OCI-LY3 (cell line): Measurements from ENCODE around the gene GPR137.

Experiments used
- H2AFZ ChIP-seq: fragments of 200-600, 300-600 bp; shearing (Covaris generic); 2 replicates; pipeline ENCODE4 v1.6.0; 2014; ENCODE audit warnings: antibody characterized with exemption, low read depth, low read length
- H3K27ac ChIP-seq: fragments of 200-600, 300-600 bp; sonication (generic); 2 replicates; pipeline ENCODE4 v1.5.1; 2014; ENCODE audit warnings: mild to moderate bottlenecking, low read length, moderate library complexity, mixed read lengths
- H3K27me3 ChIP-seq: fragments of 200-600, 300-600 bp; sonication (generic); 2 replicates; pipeline ENCODE4 v1.6.1; 2014; ENCODE audit warnings: low read depth, low read length, mixed read lengths
- H3K36me3 ChIP-seq: fragments of 200-600, 300-600 bp; sonication (generic); replicated peaks from 2 replicates; pipeline ENCODE3; 2014; ENCODE audit warnings: low read depth, low read length, mixed read lengths
- H3K4me1 ChIP-seq: fragments of 300-600, 200-600 bp; sonication (generic); 2 replicates; pipeline ENCODE4 v1.6.1; 2014; ENCODE audit warnings: low read length, mixed read lengths
- H3K4me2 ChIP-seq: fragments of 200-600, 300-600 bp; sonication (generic); 2 replicates; pipeline ENCODE4 v1.6.1; 2014; ENCODE audit warnings: low read length, mixed read lengths
- H3K4me3 ChIP-seq: fragments of 300-600, 200-600 bp; sonication (generic); 2 replicates; pipeline ENCODE4 v1.5.1; 2014; ENCODE audit warnings: antibody characterized with exemption, mild to moderate bottlenecking, low read length, moderate library complexity
- H3K79me2 ChIP-seq: fragments of 300-600, 200-600 bp; shearing (Covaris generic); 2 replicates; pipeline ENCODE4 v1.6.1; 2014; ENCODE audit warnings: mild to moderate bottlenecking, low read length, mixed read lengths
- H3K9ac ChIP-seq: fragments of 300-600, 200-600 bp; shearing (Covaris generic); 2 replicates; pipeline ENCODE4 v1.6.0; 2014; ENCODE audit warnings: mild to moderate bottlenecking, low read length, moderate library complexity
- H3K9me3 ChIP-seq: fragments of 200-600, 300-600 bp; shearing (Covaris generic); 2 replicates; pipeline ENCODE4 v1.6.1; 2014; ENCODE audit warnings: low read length, mixed read lengths; ENCODE audit not compliant: insufficient read depth
- H4K20me1 ChIP-seq: fragments of 200-600, 300-600 bp; sonication (generic); 2 replicates; pipeline ENCODE4 v1.6.1; 2016; ENCODE audit warnings: low read length, mixed read lengths; ENCODE audit not compliant: insufficient read depth
- CTCF ChIP-seq: fragments of 200-600, 300-600 bp; sonication (generic); IDR thresholded peaks from 2 replicates; pipeline ENCODE4 v1.5.1; 2014; ENCODE audit warnings: antibody characterized with exemption, low read length, low read depth
- EZH2phosphoT487 ChIP-seq: fragments of 200-600 bp; shearing (Covaris generic); IDR thresholded peaks from 2 replicates; pipeline ENCODE4 v1.6.1; 2018; ENCODE audit warnings: antibody characterized with exemption, mixed run types, low read depth

Gene GPR137

DNA sequence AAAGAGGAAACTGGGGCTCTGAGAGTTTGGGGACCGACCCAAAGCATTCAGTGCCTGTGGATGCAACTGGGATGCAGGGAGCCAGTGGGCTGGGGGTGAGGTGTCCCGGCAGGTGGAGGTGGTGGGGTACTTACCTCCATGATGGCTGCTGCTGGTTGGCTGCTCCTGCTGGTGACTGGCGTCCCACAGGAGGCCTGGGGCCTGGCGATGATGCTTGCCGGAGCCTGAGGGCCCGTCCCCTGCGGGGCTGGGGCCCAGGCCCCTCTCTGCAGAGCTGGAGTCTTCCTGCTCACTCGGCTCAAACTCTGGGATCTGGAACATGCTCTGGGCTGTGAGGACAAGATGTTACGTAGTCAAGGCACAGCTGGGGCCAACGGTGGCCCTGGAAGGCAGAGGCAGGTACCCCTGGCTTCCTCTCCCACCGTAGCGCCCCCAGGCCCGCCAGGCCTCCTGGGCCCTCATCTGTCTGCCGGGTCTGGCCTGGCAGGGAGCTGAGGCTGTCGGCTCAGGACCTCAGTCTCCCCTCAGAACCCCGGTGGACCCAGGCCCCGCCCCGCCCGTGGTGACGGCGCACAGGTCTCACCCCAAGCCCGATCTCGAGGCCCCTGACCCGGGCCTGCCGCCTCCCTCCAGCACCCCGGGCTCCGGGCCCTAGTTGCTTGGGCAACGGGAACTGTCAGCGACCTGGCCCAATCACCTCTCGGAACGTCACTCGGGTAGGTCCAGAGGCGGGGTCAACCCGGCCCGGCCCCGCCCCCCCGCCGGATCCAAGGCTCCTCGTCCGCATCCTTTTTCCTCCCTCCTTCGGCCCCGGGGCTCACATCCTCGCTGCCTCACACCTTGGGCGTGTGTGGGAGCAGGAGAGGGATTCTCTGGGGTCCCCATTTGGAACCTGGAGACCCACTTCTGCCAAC is 1.3 kb upstream of the GPR137 start, which contains the start of gene BAD:
Gene BAD (minus strand): TSS at position 618 of the 914 bp plus-strand sequence. CDS start 297 bp downstream, at position 321.
- Histone ChIP-seq H3K9ac (peak within 1 kb of the TSS; percentile 89), H3K4me3 (peak within 1 kb of the TSS; percentile 82), H3K27ac (peak within 1 kb of the TSS; percentile 81), H2AFZ (peak within 1 kb of the TSS; percentile 55; the same call in 1 of the 2 replicates), H3K9me3 (no peaks in the 10 kb centered on the region), H3K36me3 (peaks cover 9% of the 10 kb centered on the region), H3K4me1 (peaks cover 12% of the 10 kb centered on the region), H3K27me3 (no peaks in the 10 kb centered on the region), H4K20me1 (no peaks in the 10 kb centered on the region), H3K79me2 (peaks cover 10% of the 10 kb centered on the region; the same call in 1 of the 2 replicates), H3K4me2 (peak within 1 kb of the TSS; percentile 86)
- no peak for TF ChIP-seq EZH2phosphoT487
- 0 out of 2 replicates have a peak, but pooled peaks have one; percentile 4 for TF ChIP-seq CTCF

DNA sequence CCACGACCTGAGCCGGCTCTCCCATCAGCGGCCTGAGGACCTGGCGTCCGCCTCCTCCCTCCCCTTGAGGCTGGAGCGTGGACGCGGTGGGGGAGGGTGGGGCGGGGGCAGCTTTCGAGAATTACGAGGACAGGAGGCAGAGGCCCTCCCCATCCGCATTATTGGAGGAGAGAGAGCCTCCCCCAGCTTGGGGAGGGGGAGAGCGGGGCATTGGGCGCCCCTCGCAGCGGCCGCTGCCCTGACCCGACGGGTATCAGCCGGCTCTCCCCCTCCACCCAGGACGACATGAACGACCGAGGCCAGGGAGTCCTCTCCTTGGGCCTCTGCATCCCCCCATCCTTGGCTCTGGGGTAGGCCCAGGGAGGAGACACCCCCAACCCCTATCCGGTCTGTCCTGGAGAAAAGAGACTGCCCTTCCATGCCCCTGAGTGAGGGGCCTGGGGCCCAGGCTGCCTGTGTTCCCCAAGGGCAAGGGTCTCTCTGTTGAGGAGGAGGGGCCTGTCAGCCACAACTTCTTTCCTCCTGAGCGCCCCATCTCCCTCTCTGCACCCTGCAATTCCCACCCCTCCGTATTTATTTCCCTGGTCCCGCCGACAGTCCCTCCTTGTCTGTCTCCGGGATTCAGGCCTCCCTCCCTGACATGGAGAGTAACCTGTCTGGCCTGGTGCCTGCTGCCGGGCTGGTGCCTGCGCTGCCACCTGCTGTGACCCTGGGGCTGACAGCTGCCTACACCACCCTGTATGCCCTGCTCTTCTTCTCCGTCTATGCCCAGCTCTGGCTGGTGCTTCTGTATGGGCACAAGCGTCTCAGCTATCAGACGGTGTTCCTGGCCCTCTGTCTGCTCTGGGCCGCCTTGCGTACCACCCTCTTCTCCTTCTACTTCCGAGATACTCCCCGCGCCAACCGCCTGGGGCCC is 495 bp downstream of the GPR137 start:
- peaks cover 10% of the 10 kb centered on the region; the same call in 1 of the 2 replicates for H3K79me2 ChIP-seq
- peak overlapping the region; percentile 82 for H3K4me3 ChIP-seq
- H3K27ac ChIP-seq = no peak overlapping the region
- peaks cover 12% of the 10 kb centered on the region for H3K4me1 ChIP-seq
- no peak overlapping the region for H2AFZ ChIP-seq
- TF ChIP-seq EZH2phosphoT487 = no peak
- peak; percentile 57 for TF ChIP-seq CTCF
- peak overlapping the region; percentile 86 for H3K4me2 ChIP-seq
- no peaks in the 10 kb centered on the region for H3K27me3 ChIP-seq
- no peaks in the 10 kb centered on the region for H3K9me3 ChIP-seq
- no peaks in the 10 kb centered on the region for H4K20me1 ChIP-seq
- H3K9ac ChIP-seq = peak overlapping the region; percentile 89
- H3K36me3 ChIP-seq = peaks cover 9% of the 10 kb centered on the region

DNA sequence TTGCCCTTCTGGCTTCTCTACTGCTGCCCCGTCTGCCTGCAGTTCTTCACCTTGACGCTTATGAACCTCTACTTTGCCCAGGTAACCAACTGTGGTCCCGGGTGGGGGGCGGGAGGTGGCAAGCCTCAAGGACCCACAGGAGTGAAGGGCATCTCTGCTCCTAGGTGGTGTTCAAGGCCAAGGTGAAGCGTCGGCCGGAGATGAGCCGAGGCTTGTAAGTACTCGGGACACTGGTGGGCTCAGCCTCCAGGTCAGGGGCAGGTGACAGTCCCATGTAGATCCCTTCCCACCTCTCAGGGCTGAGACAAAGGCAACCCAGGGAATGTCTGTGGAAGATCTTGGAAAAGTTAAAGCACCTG is 1.1 kb downstream of the GPR137 start:
- Histone ChIP-seq H3K36me3 (peaks cover 9% of the 10 kb centered on the region), H3K4me3 (peak overlapping the region; percentile 82; the same call in 1 of the 2 replicates), H3K27me3 (no peaks in the 10 kb centered on the region), H3K27ac (no peak overlapping the region), H3K9me3 (no peaks in the 10 kb centered on the region), H2AFZ (no peak overlapping the region), H3K4me1 (peaks cover 12% of the 10 kb centered on the region), H4K20me1 (no peaks in the 10 kb centered on the region), H3K9ac (no peak overlapping the region), H3K79me2 (peaks cover 10% of the 10 kb centered on the region; the same call in 1 of the 2 replicates), H3K4me2 (peak overlapping the region; percentile 86)
- no peak for TF ChIP-seq CTCF
- no peak for TF ChIP-seq EZH2phosphoT487
